EH (cell line): ENCODE results near the gene MZT2B.
A peak's percentile ranks its signal among the peaks of the same experiment; 100 is the strongest.
"Not testable (repeated sequence)": the region's sequence is repeated elsewhere in the genome, so short reads cannot be mapped to it uniquely, and the experiment has no call there.

ENCODE experiments used
- DNase-seq: peaks from one replicate; pipeline ENCODE4 v3.0.0-alpha.2; 2015; ENCODE audit warnings: low read depth

MZT2B gene

GRCh38 chr2:130180404-130181324 lies 1.4 kb upstream of the MZT2B start:
- not testable (repeated sequence) for DNase-seq

GRCh38 chr2:130181325-130181879 lies 660 bp upstream of the MZT2B start, which contains the start of gene SMPD4:
SMPD4 (minus strand) TSS chr2:130181602; CDS start chr2:130176592, 5,010 bp downstream.
- peak; percentile 96 for DNase-seq

DNA sequence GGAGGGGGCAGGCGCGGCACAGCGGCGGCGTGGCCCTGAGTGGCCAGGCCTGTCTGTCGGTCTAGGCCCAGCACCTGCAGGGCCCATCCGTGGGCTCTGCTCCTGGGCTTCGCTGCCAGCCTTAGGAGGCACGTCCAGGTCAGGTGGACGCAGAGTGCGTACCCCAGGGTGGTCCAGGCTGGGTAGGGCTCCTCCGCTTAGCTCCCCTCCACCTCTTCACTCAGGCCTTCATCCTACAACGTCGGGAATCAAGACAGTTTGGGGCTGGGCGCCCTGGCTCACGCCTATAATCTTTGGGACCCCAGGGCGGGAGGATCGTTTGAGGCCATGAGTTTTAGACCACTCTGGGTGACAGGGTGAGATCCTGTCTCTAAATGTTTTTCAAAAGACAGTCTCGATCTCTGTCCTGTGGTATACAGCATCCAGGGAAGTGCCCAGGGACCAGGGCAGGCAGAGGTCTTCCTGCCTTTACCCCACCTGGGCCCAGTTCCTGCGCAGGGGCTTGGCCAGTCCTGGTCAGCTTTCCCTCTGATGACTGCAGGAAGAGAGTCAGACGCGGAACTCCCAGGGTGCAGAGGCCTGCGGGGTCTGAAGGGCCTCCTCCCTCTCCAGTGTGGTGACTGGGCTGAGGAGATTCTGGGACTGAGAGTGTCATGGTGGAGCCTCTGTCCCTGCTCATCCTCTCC lies 907 bp downstream of the MZT2B start:
- not testable (repeated sequence) for DNase-seq

DNA sequence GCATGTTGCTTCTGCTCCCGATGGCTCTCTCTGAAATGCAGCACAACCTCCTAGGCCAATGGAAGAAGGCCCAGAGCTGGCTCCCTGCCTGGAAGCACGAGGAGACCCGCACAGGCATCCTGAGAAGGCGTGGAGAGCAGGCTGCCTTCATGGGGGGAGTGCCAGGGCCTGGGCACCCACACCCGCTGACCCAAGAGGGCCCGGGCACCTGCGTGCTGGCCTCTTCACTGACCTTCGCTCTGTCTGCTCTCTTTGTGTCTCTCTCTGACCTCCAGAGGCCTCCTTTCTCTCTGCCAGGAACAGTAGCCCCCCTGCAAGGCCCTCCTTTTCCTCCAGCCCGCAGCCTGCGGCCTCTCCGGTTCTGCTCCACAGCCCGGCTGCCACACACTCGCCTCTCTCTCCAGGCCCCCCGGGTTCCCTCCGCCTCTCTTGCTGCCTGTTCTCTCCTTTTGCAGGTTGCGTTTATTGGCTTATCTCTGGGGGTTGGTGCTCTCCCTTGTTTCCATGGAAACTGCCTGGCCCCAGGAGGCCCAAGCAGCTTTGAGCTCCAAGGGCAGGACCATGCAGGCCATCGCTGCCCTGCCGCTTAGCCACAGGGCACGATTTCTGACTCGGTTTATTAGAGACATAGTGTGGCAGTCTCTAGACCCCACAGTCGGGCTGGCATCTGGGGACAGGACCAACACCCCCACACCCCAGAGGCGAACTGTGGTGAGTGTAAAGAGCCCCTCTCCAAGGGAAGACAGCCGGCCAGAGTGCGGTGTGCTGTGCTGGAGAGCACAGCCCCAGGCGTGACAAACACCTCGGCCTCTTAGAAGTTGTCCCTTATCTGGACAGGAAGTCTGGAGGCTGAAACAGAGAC lies 1.7 kb downstream of the MZT2B start:
- DNase-seq: peak; percentile 50

DNA sequence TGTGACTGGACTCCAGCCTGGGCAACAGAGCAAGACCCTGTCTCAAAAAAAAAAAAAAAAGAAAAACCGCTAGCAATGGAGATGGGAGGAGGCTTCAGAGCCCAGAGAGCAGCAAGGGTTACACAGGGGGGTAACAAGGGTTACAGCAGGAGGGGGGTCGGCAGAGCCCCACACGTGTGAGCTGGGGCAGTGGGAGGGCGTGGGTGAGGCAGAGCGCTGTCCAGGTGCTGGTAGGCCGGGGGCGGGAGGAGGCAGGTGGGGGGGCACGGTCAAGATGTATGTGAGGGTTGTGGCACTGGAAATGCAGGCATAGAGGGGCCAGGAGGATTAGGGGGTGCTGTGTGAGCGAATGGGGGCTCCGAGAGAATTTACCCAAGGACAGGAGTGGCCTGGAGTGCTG lies 3.4 kb downstream of the MZT2B start:
- no peak for DNase-seq

- DNase-seq: no peak
Observed at GRCh38 chr2:130185896-130186295, 3.8 kb downstream of the MZT2B start.

- DNase-seq: no peak
Observed at GRCh38 chr2:130186391-130186790, 4.3 kb downstream of the MZT2B start.

DNA sequence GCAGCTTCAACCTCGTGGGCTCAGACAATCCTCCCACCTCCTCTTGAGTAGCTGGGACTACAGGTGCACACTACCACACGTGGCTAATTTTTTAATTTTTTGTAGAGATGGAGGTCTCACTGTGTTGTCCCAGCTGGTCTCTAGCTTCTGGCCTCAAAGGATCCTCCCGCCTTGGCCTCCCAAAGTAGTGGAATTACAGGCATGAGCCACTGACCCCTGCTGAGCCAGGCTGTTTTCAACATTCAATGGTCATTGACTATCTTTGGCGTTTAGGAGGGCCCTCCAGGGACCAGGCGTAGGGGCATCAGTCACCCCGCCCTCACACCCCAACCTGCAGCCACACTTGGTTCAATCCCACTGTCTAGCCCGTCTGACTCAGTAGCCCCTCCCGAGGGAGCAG lies 5.2 kb downstream of the MZT2B start:
- DNase-seq: no peak

GRCh38 chr2:130187859-130188792 lies 6.1 kb downstream of the MZT2B start:
- DNase-seq: not testable (repeated sequence)

- not testable (repeated sequence) for DNase-seq
Observed at GRCh38 chr2:130188958-130189357, 6.9 kb downstream of the MZT2B start.

DNA sequence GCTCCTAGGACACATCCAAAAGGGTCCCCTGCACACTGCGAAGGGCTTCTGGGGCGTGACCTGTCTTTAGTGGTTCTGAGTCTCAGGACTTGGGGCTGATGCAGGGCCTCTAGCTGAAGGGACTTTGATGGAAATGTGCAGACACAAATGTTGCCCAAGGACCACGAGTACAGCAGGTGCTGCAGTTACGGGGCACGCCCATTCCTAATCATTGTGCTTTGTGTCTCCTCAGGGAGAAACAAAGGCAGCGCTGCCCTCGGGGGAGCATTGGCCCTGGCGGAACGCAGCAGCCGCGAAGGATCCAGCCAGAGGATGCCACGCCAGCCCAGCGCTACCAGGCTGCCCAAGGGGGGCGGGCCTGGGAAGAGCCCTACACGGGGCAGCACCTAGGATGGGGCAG lies 8.2 kb downstream of the MZT2B start:
- no peak for DNase-seq

DNA sequence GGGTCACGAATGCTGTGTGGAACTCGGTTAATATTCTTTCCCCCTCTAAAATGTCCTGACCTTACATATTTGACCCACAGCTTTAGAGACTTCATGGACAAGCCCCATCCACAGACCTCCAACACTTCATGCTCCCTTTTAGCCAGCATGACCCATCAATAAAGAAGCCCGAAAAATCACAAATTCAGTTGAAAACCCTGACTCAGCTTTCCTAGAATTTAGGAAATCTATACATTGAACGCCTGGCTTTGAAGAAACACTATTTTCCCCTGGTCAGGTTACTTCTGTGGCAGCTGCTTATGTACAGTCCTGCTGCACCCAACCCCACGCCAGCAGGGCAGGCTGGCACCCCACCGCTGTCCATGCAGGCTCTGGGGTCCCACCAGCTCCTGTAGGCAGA lies 9.3 kb downstream of the MZT2B start:
- not testable (repeated sequence) for DNase-seq

GRCh38 chr2:130192451-130192850 lies 10.4 kb downstream of the MZT2B start:
- DNase-seq: not testable (repeated sequence)

GRCh38 chr2:130193824-130194223 lies 11.8 kb downstream of the MZT2B start:
- DNase-seq: not testable (repeated sequence)

DNA sequence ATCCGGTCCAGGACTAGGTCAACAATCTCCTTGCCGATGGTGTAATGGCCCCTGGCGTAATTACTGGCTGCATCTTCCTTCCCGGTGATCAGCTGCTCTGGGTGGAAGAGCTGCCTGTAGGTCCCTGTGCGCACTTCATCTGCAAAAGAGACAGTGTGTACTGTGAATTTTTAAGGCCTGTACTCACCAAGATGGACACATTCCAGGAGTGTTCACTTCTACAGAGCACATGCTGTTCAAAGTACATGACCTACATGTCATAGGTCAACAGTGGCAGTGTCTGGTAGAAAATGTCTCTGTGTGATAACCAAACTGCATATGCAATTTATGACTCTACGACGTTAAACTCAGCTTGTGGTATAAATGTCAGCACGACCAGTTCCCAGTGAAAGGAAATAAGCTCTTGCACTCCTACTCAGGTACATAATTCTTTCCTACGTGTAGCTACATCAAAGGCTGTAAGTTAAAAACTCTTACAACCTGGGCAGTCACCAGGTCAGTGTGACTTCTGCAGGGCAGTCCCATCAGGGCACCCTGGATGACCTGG lies 13.1 kb downstream of the MZT2B start:
- DNase-seq: not testable (repeated sequence)

DNA sequence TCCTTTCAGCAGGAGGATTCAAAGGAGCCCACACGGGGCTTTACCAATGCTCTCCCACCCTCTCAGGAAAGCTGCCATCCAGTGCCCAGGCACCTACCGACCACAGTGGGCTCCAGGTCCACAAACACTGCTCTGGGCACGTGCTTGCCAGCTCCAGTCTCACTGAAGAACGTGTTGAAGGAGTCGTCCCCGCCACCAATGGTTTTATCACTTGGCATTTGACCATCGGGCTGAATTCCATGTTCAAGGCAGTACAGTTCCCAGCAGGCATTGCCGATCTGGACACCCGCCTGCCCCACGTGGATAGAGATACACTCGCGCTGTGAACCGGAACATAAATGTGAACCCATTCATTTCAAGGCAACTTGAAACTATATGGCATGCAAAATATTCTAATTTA lies 14.0 kb downstream of the MZT2B start:
- not testable (repeated sequence) for DNase-seq

- no peak for DNase-seq
Observed at GRCh38 chr2:130198343-130198742, 16.3 kb downstream of the MZT2B start, which contains the start of gene TUBA3E. TUBA3E (minus strand) TSS chr2:130198439; CDS start chr2:130198360, 79 bp downstream.

DNA sequence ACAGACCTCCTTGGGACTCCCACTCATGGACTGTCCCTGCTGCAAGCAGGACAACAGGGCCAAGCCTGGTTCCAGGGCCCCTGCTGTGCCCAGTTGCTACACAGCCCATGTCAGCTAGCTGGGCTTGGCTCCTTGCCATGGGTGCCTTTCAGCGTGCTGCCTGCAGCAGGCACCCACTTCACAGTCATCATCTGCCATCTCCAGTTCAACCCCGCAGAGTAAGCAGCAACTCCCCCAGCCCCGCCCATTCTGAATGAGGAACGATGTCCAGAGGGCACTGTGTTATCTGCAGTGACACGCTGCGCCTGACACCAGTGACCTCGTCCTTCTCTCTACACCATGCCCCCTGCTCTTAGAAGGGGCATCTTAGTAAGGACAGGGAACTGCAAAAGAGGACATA lies 20.5 kb downstream of the MZT2B start:
- not testable (repeated sequence) for DNase-seq

DNA sequence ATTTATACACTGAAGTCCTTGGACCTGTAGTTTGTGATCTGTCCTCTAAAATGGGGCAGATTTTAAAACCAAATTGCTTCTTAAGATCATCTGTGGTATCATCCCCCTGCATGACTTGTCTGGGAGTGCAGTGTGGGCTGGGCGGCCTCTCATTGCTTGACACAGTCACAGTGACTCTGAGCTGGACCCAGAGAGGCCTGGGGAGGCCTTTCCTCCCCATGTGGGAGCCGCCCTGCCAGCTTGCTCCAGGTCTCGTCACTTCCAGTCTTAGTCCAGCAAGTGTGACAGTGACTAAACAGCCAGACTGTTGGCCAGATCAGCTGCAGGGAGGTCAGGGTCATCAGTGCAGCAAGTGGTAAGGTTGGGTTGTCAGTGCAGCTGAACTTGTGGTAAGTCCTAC lies 21.1 kb downstream of the MZT2B start:
- not testable (repeated sequence) for DNase-seq

DNA sequence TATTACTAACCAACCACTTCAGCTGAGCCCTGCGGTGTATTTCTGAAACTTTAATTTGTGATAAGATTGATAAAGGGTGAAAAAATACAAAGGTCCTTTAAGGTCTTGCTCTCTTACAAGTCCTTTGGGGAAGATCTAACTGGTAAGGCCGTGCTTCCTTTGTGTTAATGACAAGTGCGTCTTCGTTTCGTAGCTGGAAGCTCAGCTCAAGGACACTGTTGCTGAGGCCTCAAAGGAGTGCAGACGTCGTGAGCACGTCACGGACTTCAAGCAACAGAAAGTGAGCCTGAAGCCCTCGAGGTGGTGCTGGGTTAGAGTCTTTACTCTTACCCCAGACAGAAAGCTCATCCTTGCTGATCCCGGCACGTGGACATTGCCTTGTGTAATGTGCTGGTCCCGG lies 25.0 kb downstream of the MZT2B start:
- DNase-seq: not testable (repeated sequence)
